NT2/D1 (cell line): ENCODE results near the gene KLHL29.

Source experiments
- YY1 ChIP-seq: IDR thresholded peaks from 2 replicates; pipeline ENCODE4 v1.6.1; 2011; ENCODE audit not compliant: insufficient read length, insufficient read depth
- ZNF274 ChIP-seq: IDR thresholded peaks from 2 replicates; pipeline ENCODE4 v1.6.1; 2011; ENCODE audit warnings: mild to moderate bottlenecking, low read depth, low read length

DNA sequence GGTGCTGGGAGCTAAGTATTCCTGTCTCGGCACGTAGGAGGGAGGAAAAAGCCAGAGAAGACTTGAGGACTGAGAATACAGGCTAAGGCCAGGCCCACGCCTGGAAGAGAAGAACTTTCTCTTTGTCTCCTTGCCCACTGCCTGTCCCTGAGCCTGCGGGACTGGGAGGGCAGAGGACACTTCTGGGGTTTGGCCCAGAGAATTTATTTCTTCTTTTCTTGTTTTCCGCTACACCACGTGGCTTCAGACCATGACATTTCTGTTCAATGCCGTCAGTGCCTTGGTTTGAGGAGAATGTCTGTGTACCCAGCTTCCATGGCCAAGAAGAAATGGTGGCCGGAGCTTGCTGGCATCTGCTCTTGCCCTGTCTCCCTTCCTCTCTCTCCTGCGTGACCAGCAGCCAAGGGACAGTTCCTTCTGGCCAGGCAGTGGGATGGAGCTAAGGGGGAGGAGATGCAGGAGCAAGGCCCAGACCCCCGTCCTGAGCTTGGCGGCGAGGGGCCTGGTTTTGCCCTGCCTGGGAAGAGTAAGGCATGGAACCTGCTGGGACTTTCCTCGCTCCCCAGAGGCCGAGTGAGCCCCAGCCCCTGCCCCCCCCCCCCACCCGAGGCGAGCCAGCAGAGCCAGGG, 140.3 kb downstream of the KLHL29 start:
- no peak for TF ChIP-seq YY1
- no peak for TF ChIP-seq ZNF274
